NCI-H2196 treated with DMSO at 0.1 percent for 48 hours (cell line): ENCODE measurements around the gene ITGBL1.

Experiments
- DNase-seq: peaks from one replicate; lab custom pipeline; 2025; ENCODE audit not compliant: unreplicated experiment; lab: John Stamatoyannopoulos, UW

The ITGBL1 gene

DNA sequence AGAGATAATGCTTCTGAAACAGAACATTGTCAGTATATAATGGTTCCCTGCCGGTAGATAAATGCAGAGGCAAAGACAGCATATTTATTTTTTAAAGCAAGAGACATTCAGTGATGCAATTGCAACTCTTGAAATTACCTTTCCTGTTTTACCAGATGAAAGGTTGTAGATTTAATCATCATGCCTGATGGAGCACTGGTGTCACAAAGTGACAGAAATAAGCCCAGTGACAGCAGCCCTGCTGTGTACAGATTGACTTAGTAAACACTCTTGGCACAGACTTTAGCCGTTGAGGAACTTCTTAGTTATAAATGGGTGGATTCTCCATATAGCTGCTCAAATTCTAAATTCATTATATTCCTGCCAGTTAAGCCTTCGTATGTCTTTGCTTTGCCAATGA, 172.5 kb downstream of the ITGBL1 start:
- no peak for DNase-seq

DNA sequence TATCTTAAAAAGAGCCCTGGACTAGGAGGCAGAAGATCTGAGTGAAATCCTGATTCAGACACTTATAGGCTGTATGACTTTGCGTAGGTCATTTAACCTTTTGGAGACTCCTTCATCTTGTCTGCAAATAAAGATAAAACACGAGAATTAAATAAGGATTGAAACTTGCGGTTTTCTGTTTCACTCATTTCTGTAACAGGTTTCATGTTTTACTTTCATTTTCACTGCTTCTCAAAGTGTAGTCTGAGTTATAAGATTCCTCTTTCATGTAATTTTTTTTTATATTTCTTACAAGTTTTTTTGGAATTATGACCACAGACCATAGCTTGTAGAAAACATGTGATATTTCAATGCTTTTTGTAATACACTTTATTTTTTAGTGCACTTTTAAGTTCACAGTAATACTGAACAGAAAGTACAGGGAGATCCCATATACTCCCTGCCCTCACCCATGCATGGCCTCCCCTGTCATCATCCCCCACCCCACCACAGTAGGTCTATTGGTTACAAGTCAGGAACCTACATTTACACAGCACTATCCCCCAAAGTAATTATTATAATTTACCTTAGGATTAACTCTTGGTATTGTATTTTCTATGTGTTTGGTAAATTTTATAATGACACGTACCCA, 174.6 kb downstream of the ITGBL1 start:
- no peak for DNase-seq

DNA sequence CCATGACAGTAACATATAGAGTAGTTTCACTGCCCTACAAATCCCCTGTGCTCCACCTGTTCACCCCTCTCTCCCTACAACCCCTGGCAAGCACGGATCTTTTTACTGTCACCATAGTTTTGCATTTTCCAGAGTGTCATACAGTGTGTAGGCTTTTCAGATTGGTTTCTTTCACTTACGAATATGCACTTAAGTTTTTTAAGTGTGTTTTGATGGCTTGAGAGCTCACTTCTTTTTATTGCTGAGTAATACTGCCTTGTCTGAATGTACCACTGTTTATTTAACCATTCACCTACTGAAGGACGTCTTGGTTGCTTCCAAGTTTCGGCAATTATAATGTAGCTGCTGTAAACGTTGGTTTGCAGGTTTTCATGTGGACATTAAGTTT, 175.1 kb downstream of the ITGBL1 start:
- DNase-seq: no peak

DNA sequence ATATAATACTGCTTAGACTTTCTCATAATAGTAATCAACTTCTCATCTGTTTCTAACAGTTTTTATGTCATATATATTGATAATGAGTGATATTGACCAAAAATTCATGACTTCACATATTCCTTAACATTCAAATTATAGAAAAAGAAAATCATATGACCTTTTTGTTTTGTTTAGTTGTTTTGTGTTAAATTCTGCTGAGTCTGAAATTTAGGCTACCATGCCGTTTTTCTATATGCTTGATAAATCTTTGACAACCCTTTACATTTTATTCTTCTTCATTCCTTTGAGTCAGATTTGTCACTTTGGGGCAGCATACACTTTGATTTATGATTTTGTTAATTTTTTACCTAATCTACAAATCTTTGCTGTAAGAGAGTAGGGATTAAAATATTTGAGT, 176.4 kb downstream of the ITGBL1 start:
- DNase-seq: no peak

DNA sequence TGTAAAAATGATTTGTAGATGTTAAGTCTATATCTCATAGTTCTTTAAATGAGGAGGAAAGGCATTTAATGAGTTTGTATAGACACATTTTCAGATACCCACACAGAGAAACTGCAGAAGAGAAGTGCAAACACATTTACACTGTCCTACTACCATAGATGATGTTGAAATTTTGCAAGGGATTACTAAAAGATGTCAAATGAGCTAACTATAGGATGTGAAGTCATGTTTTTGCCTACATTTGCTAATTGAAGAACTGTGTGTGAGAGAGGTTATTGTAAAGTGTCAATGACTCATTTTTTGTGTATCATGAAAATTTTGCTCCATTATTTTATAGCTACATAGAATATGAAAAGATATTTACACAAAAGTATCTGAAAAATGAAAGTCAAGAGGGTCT, 178.9 kb downstream of the ITGBL1 start:
- no peak for DNase-seq

DNA sequence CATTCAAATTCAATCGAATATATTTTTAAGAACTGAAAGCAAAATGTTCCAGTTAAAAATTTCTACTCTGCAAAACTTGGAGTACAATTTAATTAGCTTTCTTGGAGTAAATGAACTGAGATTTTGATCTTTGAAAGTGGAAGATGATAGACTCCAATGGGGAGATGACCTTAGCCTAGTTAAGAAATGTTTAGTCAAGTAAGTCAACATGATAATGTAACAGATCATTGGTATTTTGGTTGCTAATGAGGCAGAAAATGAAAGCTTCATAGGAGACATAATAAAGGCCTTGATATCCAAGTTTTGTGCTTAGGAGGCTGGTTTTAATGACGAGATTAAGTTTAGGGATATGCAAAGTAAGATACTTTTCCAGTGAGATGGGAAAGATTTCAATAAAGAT, 181.7 kb downstream of the ITGBL1 start:
- no peak for DNase-seq

DNA sequence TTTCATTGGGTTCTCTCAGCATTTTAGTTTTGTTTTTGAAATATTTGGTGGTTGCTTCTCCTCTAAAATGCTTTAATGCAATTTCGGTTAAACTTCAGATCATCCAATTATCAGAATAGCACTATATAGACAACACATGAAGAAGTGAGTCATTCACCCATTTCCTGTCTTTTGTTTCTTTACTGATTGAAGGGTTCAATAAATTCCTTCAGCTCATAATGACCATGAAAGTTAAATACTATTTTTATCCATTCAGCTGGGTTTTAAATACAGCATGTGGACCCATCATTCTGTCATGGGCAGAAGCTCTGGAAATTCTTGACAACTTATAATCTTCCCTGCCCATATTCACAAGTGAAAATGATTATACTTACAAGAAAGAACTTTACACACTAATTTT, 187.2 kb downstream of the ITGBL1 start:
- DNase-seq: no peak

DNA sequence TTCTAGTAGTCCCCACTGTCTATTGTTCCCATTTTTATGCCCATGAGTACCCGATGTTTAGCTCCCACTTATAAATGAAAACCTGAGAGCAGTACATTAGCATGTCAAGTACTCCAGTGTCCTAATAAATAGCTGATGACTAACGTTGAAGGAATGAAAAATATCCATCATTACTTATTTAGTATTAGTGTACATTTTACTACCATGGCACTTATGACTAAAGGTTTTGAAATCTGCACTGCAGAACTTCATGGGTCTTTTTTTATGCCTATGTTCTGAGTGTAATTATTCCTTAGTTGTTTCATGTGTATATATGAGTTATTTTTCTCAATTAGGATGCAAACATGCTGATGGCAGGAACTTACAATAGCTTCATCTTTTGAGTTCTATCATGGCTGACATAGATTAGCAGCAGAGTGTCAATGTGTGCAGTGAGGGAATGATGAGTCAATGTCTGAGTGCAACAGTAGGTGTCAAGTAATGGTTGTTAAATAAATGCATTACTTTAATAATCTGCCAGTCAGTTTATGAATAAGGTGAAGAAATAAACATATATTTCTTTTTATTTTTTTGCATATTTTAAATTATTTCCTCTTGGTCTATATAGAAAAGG, 188.4 kb downstream of the ITGBL1 start:
- DNase-seq: no peak

DNA sequence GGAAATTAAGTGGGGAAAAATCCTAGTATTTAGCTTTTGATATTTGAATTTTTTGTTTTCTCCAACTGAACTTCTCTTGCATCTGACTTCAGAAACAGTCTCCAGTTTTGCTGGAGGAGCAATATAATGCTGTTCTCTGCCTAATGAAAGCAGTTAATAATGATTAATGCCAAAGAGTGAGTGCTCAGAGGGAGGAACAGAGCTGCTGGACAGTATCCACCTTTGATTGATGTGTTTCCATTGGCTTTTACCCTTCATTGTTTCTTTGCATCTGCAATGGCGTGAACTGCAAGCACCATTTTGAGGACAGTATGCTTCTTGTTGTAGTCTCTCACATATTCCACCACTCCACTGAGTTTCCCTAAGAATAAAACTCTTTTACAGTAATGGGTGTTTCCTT, 193.4 kb downstream of the ITGBL1 start:
- no peak for DNase-seq

DNA sequence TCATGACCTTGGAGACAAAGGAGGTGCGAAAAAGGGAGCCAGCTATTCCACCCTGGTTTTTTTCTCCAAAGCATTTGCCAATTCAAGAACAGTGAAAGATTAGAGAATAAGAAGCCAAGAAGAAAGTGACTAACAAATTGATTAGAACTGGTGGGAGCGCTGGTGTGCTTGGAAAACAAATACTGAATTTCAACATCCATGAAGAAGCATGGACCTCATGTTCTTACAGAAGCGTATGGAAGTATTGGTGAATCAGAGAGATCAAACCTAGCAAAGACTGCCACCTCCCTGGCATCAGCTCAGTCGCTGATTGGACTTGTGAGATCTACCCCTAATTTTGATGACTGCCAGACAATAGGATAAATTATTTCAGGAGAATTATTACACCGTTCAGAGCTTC, 195.3 kb downstream of the ITGBL1 start:
- DNase-seq: no peak

DNA sequence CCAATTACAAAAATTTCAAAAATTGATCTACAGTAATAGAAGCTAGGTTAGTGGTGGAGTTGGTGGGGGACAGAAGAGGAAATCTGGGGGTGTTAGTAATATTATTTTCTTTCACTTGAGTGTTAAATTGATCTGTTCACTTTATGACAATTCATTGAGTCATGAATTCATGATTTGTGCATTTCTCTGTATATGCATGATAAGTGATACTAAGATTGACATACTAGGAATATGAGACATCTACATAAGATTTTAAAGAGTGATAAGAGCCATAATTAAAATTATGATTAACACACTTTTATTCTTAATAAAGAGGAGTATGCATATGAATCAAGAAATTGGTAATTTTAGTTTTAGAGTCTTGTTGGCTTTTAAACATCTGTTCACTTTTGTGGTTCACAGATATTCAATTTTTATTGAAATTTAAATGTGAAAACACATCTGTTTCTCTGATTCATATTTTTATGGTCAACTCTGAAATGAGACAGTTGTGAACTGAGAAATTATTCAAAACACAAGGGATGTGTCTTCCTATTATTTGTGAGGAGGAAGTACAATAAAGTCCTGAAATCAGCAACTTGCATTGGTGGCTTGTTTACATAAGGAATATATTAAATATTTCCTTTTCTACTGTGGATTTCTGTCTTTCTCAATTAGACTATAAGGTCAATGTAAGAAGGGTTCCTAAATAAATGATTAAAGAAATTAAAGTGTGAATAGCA, 196.5 kb downstream of the ITGBL1 start:
- no peak for DNase-seq

DNA sequence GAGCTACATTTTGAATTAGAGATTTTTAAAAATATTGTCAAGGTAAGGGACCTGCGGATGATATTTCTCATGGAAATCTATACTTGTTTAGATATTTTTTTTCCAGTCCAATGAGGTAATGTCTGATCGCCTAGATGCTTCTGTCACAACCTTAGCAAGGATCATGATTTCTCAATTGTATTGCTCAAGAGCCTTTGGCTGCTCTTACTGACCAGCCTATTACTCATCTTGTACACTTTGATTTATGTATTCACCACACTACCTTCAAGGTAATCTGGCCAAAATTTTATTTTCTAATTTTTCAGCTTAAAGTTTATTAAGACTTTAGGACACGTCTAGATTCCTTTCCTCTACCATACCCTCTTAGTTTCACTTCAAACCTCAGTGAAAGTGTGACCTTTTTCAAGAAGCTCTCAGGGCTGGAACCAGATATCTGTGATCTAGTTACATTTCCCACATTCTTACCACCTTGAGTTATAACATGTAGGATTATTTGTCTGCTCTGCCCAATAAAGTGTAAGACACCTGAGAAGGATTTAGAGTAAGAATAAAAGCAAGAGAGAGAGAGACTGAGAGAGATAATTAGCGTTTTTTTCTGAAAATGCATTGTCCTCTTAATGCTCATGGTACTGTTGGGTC, 197.1 kb downstream of the ITGBL1 start:
- no peak for DNase-seq

DNA sequence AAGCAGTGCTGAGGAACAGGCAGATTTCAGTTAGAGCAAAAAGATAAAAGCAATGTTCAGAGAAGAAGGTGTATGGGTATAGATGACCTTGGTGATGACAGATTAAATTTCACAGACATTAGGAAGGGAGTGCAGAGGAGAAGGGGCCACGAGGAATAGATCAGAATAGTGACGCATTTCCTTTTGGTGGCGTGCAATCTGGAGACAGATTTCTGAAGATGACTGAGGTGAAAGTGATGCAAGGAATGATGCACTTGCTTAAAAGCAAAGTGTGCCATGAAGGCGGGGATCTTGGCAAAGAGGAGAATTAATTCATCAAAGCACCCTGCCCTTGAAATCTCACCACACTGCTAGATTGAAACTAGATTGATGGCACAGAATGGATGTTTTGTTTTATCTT, 202.4 kb downstream of the ITGBL1 start:
- DNase-seq: no peak

DNA sequence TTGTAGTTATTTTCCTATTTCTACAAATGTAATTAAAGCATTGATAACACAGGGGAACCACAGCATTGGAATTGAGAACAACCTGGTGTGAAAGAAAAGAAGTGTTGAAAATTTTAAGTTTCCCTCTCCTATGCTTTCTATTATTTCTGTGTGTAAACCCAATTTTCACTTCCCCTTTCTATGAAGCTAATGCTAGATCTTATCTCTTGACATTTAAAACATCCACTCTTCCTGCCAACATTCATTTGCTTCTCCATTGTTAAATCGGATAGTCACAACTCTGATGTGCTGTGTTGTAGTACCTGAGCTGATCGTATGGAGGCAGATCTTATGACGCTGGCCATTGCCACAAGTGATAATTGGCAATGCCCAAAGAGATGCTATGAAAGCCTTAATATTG, 203.0 kb downstream of the ITGBL1 start:
- no peak for DNase-seq

DNA sequence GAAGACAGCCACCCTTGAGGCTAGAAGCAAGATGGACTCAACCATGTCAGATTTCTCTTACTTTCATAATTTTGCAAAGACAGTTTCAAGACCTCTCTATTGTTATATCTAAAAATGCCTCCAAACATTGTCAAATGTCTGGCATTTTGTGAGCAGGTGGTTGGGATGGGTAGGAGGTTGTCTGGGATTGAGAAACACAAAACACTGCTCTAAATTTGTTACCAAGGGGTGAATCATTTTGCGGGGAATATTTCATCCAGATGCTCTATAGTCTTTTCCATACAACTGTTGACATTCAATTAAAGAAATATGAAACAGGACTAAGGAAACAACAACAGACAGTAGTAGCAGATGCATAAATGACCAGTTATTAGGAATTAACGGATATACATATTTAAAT, 208.2 kb downstream of the ITGBL1 start:
- no peak for DNase-seq

DNA sequence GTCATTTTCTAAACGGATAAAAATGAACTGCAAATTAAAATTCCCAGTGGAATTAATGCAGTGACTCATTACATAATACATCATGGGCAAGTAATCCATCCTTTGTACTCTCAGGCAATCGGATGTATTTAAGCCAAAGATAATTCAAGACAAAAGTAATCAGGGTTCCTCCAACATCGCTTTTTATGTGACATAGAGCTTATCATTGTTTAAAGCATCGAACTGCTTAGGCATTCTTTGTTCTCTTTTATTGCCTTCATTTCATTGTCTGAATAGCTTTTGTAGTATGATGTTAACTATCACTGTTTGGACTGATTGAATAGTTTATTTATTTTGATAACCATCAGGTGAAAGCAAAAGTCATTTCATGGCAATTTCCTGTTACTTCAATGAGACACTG, 209.4 kb downstream of the ITGBL1 start:
- DNase-seq: no peak

DNA sequence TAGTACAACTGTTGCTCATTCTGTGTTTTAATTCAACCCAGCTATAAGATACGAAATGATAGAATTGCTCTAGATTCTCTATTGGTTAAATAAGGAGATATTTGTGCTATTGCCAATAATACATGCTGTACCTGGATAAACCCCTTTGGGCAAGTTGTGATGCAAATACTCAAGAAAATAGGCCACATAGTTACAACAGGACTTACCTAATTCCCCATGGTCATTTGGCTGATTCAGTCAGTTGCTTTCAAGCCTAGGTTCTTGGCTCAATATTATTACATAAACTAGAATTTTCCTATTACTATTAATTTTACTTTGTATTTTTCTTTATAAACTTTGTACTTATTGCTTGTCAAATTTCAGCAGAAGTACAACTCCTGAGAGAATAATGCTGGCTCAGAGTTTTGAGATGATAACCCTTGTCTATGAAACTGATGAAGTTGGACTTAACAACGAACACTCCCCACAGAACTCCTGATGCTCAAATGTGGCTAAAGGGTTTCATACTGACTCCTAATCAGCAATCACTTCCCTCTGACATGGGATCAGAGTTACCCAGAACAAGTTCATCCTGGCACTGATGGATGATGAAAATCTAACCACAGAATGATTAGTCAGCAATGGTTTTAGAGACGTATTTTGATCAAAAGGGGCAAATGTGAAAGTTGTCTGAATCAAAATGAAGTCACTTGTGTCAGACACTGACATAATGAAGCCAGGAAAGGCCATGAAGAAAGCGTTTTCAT, 221.1 kb downstream of the ITGBL1 start:
- DNase-seq: no peak

DNA sequence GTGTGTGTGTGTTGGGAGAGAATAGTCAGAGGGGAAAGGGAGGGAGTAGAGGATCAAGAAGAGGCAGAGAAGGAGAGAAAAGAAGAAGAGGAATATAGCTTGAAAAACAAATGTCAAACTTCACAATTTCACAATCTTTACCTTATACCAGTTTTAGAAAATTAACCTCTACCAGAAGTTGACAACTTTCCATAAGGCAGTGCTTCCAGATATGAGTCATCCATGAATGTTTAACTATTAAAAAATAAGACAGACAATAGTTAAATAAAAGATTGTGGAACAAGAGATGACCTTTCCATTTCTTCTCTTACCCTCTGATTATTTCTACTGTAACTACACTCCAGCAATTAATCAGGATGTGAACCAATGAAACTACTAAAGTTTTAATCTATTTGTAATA, 229.4 kb downstream of the ITGBL1 start:
- DNase-seq: no peak

DNA sequence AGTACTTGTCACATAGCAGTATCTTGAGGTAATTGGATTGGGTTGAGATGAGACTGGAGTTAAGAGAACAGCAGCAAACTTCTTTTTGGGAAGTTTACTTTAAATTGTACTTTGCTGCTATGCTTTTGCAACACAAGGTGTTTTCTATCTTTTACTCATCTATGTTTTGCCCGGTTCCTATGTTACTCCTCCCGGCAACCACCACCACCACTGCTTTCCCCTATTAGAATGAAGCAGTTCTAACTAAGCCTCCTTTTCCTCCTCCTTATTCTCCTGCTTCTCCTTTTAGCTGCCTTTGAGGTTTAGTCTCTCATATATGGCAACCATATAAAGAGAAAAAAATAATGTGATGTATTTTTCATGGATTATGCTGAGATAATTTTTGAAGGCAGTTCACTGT, 233.5 kb downstream of the ITGBL1 start:
- DNase-seq: no peak

DNA sequence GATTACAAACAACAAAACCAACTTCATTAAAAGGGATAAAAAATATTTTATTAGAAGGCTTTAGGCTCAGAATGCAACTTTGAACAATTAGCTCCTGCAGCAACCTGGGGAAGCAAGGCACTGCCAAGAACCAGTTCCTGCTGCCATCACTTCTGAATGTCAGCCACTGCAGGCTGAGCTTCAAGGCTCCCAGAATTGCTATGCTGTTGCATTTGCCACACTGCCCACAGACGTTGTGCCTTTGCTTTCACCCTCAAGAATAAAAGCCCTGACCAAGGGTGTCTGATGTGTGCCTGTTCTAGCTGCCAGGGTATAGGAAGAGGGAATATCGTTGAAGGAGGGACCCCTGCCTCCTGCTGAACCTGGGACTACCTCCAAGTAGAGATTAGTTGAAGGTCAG, 238.4 kb downstream of the ITGBL1 start:
- no peak for DNase-seq

DNA sequence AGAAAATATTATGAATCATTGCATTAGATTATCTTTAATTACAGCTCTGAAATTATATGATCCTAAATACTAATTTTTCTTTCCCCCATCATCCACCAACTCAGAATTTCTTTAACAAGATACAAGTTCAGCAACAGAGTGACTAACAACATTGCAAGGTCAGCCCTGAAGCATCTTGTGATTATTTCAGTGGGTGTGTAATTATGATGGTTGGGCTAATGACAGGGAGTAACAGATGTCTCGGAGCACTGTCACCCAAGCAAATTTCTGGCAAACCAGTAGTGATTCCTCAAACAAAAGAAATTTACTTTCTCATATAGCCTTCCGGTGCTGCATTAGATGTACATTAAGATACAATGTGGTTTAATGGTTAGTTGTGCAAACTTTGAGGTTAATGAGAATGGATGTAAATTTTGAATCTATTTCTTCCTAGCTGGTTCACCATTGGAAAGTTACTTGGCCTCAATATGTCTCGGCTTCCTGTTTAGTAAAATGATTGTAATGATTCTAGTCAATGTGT, 238.9 kb downstream of the ITGBL1 start:
- no peak for DNase-seq
